ELR (cell line): ENCODE data around the gene SNRNP48.

Experiments
- DNase-seq: peaks from one replicate; pipeline ENCODE4 v3.0.0-alpha.2; 2015; ENCODE audit warnings: low read depth

Gene SNRNP48

GRCh38 chr6:7559196-7559595 lies 30.8 kb upstream of the SNRNP48 start:
- DNase-seq: no peak

- DNase-seq: no peak
Measured at GRCh38 chr6:7559651-7560385, 30.2 kb upstream of the SNRNP48 start.

- DNase-seq: no peak
Measured at GRCh38 chr6:7561153-7561964, 28.6 kb upstream of the SNRNP48 start.

GRCh38 chr6:7562769-7563168 lies 27.2 kb upstream of the SNRNP48 start:
- no peak for DNase-seq

GRCh38 chr6:7566107-7566506 lies 23.9 kb upstream of the SNRNP48 start:
- no peak for DNase-seq

GRCh38 chr6:7566617-7567173 lies 23.3 kb upstream of the SNRNP48 start:
- no peak for DNase-seq

- no peak for DNase-seq
Measured at GRCh38 chr6:7568021-7568420, 22.0 kb upstream of the SNRNP48 start.

- DNase-seq: no peak
Measured at GRCh38 chr6:7569082-7569481, 20.9 kb upstream of the SNRNP48 start.

- DNase-seq: no peak
Measured at GRCh38 chr6:7572213-7572943, 17.6 kb upstream of the SNRNP48 start.

GRCh38 chr6:7574500-7574899 lies 15.5 kb upstream of the SNRNP48 start:
- DNase-seq: no peak

- no peak for DNase-seq
Measured at GRCh38 chr6:7578516-7578915, 11.5 kb upstream of the SNRNP48 start.

- no peak for DNase-seq
Measured at GRCh38 chr6:7578931-7579330, 11.1 kb upstream of the SNRNP48 start.

GRCh38 chr6:7579851-7580250 lies 10.1 kb upstream of the SNRNP48 start:
- DNase-seq: no peak

- DNase-seq: no peak
Measured at GRCh38 chr6:7580537-7580926, 9.5 kb upstream of the SNRNP48 start.

GRCh38 chr6:7580927-7581618 lies 8.9 kb upstream of the SNRNP48 start:
- no peak for DNase-seq

- DNase-seq: no peak
Measured at GRCh38 chr6:7585287-7585930, 4.6 kb upstream of the SNRNP48 start.

GRCh38 chr6:7587631-7588100 lies 2.3 kb upstream of the SNRNP48 start:
- DNase-seq: peak; percentile 52

- no peak for DNase-seq
Measured at GRCh38 chr6:7588506-7588905, 1.5 kb upstream of the SNRNP48 start.

GRCh38 chr6:7589221-7589620 lies 777 bp upstream of the SNRNP48 start:
- DNase-seq: no peak

- DNase-seq: peak; percentile 60
Measured at GRCh38 chr6:7590918-7591302, 912 bp downstream of the SNRNP48 start.

GRCh38 chr6:7591770-7592169 lies 1.8 kb downstream of the SNRNP48 start:
- no peak for DNase-seq
